Panc1 (cell line): ENCODE data around the gene SH3BP4. TPM values are rescaled to one million over a fixed set of nuclear protein-coding genes. Genes with fewer than 3 reads are reported as not detected.
A peak's percentile ranks its signal among the peaks of the same experiment; 100 is the strongest.

Experiments
- ATAC-seq: fragments of 200-7000 bp; cut with Tn5 transposase; 2 replicates; pipeline ENCODE4 v1.9.1; 2020; ENCODE audit warnings: mild to moderate bottlenecking, moderate library complexity
- BruUV-seq: library from RNA; stranded (reverse); fragments of 400-500 nt; replicated peaks from 2 replicates; lab custom pipeline; 2021; lab: Mats Ljungman, UMichigan
- CTCF ChIA-PET: fragments of 300-600 bp; sonication (Branson Sonifier 250); formaldehyde crosslinking; loops from one replicate; lab custom pipeline; 2022; ENCODE audit warnings: antibody characterized with exemption; lab: Charles Lee
- POLR2A ChIA-PET: fragments of 300-600 bp; sonication (Branson Sonifier 250); formaldehyde crosslinking; loops from one replicate; lab custom pipeline; 2022; ENCODE audit warnings: antibody characterized with exemption; lab: Charles Lee
- DNase-seq: peaks from one replicate; pipeline ENCODE4 v3.0.0-alpha.2; 2010; ENCODE audit warnings: low read depth, low spot score
- H3K27ac ChIP-seq: 2 replicates; pipeline ENCODE4 v1.5.1; 2011; ENCODE audit warnings: mild to moderate bottlenecking, low read length, inconsistent platforms
- H3K27me3 ChIP-seq: fragments of 200-500 bp; sonication (Bioruptor generic); 2 replicates; pipeline ENCODE4 v1.6.0; 2014; ENCODE audit warnings: low read length, inconsistent platforms; ENCODE audit not compliant: control insufficient read depth, insufficient read depth
- H3K36me3 ChIP-seq: fragments of 200-500 bp; sonication (Bioruptor generic); 2 replicates; pipeline ENCODE4 v1.5.1; 2014; ENCODE audit warnings: inconsistent platforms, mild to moderate bottlenecking, low read length, moderate library complexity; ENCODE audit not compliant: control insufficient read depth, insufficient read depth
- H3K4me1 ChIP-seq: 2 replicates; pipeline ENCODE4 v1.5.1; 2011; ENCODE audit warnings: inconsistent platforms, mild to moderate bottlenecking, low read length, moderate library complexity; ENCODE audit not compliant: control insufficient read depth, insufficient read depth
- H3K4me3 ChIP-seq, 2 experiments: 2 replicates each; pipeline ENCODE4 v1.5.1; 2011 to 2012; ENCODE audit warnings: low read depth in 2 of 2, low read length in 2 of 2, mild to moderate bottlenecking in 2 of 2, inconsistent platforms in 1 of 2, moderate library complexity in 1 of 2
- H3K9me3 ChIP-seq: fragments of 200-500 bp; sonication (Bioruptor generic); 2 replicates; pipeline ENCODE4 v1.5.1; 2014; ENCODE audit warnings: low read depth, mild to moderate bottlenecking, inconsistent platforms, low read length, moderate library complexity; ENCODE audit not compliant: control insufficient read depth, insufficient read depth
- CTCF ChIP-seq: fragments of 450-650 bp; IDR thresholded peaks from 2 replicates; pipeline ENCODE4 v1.5.1; 2017; ENCODE audit warnings: mild to moderate bottlenecking
- POLR2AphosphoS5 ChIP-seq: IDR thresholded peaks from 2 replicates; pipeline ENCODE4 v1.6.1; 2012; ENCODE audit warnings: mild to moderate bottlenecking, low read depth, low read length, moderate library complexity
- REST ChIP-seq, 2 experiments: IDR thresholded peaks; 2 replicates each; pipeline ENCODE4 v1.6.1; 2011 to 2012; ENCODE audit warnings: low read depth in 2 of 2, control low read depth in 1 of 2, low read length in 1 of 2, mild to moderate bottlenecking in 1 of 2, moderate library complexity in 1 of 2; ENCODE audit not compliant: insufficient read depth in 1 of 2
- SIN3A ChIP-seq: IDR thresholded peaks from 2 replicates; pipeline ENCODE4 v1.6.1; 2012; ENCODE audit warnings: low read depth, mild to moderate bottlenecking, low read length, moderate library complexity, borderline replicate concordance; ENCODE audit not compliant: insufficient read depth
- TCF7L2 ChIP-seq: IDR thresholded peaks from 2 replicates; pipeline ENCODE4 v1.6.1; 2011; ENCODE audit warnings: mild to moderate bottlenecking, low read depth, low read length, inconsistent platforms
- in situ Hi-C: cut with HindIII; loops from 2 replicates; pipeline ENCODE4 v1.10.0; 2016; ENCODE audit warnings: low sequenced_read_pairs, low pct_unique_long_range_greater_than_20kb
- intact Hi-C: fragments of 100-400 bp; cut with micrococcal nuclease; formaldehyde crosslinking; loops from one replicate; pipeline ENCODE4 v1.10.0; 2022; ENCODE audit not compliant: unreplicated experiment
- total RNA-seq: library from RNA; stranded (reverse); gene quantifications from one replicate; pipeline ENCODE4 v1.2.1, GENCODE V29; 2021; ENCODE audit not compliant: unreplicated experiment

Gene SH3BP4
- total RNA-seq, 1 experiment from 2014 or later, result 133 TPM

GRCh38 chr2:235043762-235044500 is 92.1 kb downstream of the SH3BP4 start:
- Histone ChIP-seq H3K27me3 (no peaks in the 10 kb centered on the region), H3K4me1 (peaks cover 7% of the 10 kb centered on the region), H3K27ac (no peak overlapping the region), H3K9me3 (no peaks in the 10 kb centered on the region), H3K36me3 (peaks cover 22% of the 10 kb centered on the region), H3K4me3 (no peak overlapping the region)
- TF ChIP-seq SIN3A (no peak), CTCF (no peak), TCF7L2 (no peak), POLR2AphosphoS5 (no peak), REST (IDR thresholded peaks at IDR 0.05; ENCODE audit: insufficient read depth in 1 of 2, low read depth in 2 of 2, low read length in 1 of 2) (no peak)
- CTCF ChIA-PET, result no interaction called here
- in situ Hi-C loops (no loop called here), intact Hi-C loops (no loop called here)
- POLR2A ChIA-PET, result no interaction called here
- no peak for DNase-seq
- no TSS peak for BruUV-seq
- ATAC-seq, result no peak

GRCh38 chr2:235044501-235045271 is 92.9 kb downstream of the SH3BP4 start:
- DNase-seq, result no peak
- H3K4me3 ChIP-seq, result no peak overlapping the region
- BruUV-seq, result no TSS peak
- H3K4me1 ChIP-seq, result peaks cover 7% of the 10 kb centered on the region
- no peak overlapping the region for H3K27ac ChIP-seq
- POLR2A ChIA-PET, result no interaction called here
- ATAC-seq, result peak; percentile 24
- no peaks in the 10 kb centered on the region for H3K27me3 ChIP-seq
- H3K9me3 ChIP-seq, result no peaks in the 10 kb centered on the region
- in situ Hi-C loops, result no loop called here
- intact Hi-C loops, result no loop called here
- TF ChIP-seq TCF7L2 (no peak), SIN3A (no peak), REST (IDR thresholded peaks at IDR 0.05; ENCODE audit: insufficient read depth in 1 of 2, low read depth in 2 of 2, low read length in 1 of 2) (no peak), CTCF (no peak), POLR2AphosphoS5 (no peak)
- CTCF ChIA-PET, result no interaction called here
- H3K36me3 ChIP-seq, result peaks cover 20% of the 10 kb centered on the region
